ENCODE results near the gene NF2.
"Not testable (repeated sequence)": the region's sequence is repeated elsewhere in the genome, so short reads cannot be mapped to it uniquely, and the experiment has no call there.

NF2 gene

GRCh38 chr22:29566513-29566912 lies 36.9 kb upstream of the NF2 start:
- H3K56ac ChIP-seq (ENCODE audit: low read length); H3K4me2 ChIP-seq (ENCODE audit: low read length); H2AK5ac ChIP-seq (ENCODE audit: low read length); H4K5ac ChIP-seq (ENCODE audit: low read length); H3K4ac ChIP-seq (ENCODE audit: low read depth, low read length); H3K4me1 ChIP-seq (ENCODE audit: control insufficient read depth, low read depth, low read length); H3K23ac ChIP-seq (ENCODE audit: low read length); H3K36me3 ChIP-seq (ENCODE audit: control insufficient read depth, insufficient read depth, low read length); H3K9ac ChIP-seq (ENCODE audit: low read length); H3K4me3 ChIP-seq (ENCODE audit: low read length); H3K18ac ChIP-seq (ENCODE audit: low read length); H2BK120ac ChIP-seq (ENCODE audit: low read depth, low read length); H3K79me2 ChIP-seq (ENCODE audit: control insufficient read depth, insufficient read depth, low read length); H4K8ac ChIP-seq (ENCODE audit: low read depth, low read length); H2BK5ac ChIP-seq (ENCODE audit: low read length); DNase-seq; H3K27ac ChIP-seq (ENCODE audit: low read depth, low read length); H2BK15ac ChIP-seq (replicated peaks; ENCODE audit: low read depth); H3K27me3 ChIP-seq (ENCODE audit: insufficient read depth, low read length, poor library complexity); H3K79me1 ChIP-seq (ENCODE audit: low read length): not testable (repeated sequence)
- WGBS (ENCODE audit: extremely low coverage, insufficient coverage, low lambda C conversion rate) = no CpG with 5 or more reads among the region's 7 CpGs

- Histone ChIP-seq H3K27me3 (ENCODE audit: insufficient read depth, low read length, poor library complexity) (no peaks in the 10 kb centered on the region), H3K4me2 (ENCODE audit: low read length) (no peak overlapping the region), H4K8ac (ENCODE audit: low read depth, low read length) (no peak overlapping the region), H4K5ac (ENCODE audit: low read length) (no peak overlapping the region), H3K23ac (ENCODE audit: low read length) (no peak overlapping the region), H3K9ac (ENCODE audit: low read length) (no peak overlapping the region), H3K36me3 (ENCODE audit: control insufficient read depth, insufficient read depth, low read length) (peaks cover 2% of the 10 kb centered on the region), H3K18ac (ENCODE audit: low read length) (no peak overlapping the region), H3K56ac (ENCODE audit: low read length) (no peak overlapping the region), H3K79me1 (ENCODE audit: low read length) (no peaks in the 10 kb centered on the region), H2BK120ac (ENCODE audit: low read depth, low read length) (no peak overlapping the region), H3K79me2 (ENCODE audit: control insufficient read depth, insufficient read depth, low read length) (no peaks in the 10 kb centered on the region), H2BK15ac (replicated peaks; ENCODE audit: low read depth) (no peak overlapping the region), H3K27ac (ENCODE audit: low read depth, low read length) (no peak overlapping the region), H3K4me1 (ENCODE audit: control insufficient read depth, low read depth, low read length) (no peaks in the 10 kb centered on the region), H2BK5ac (ENCODE audit: low read length) (no peak overlapping the region), H3K4ac (ENCODE audit: low read depth, low read length) (no peak overlapping the region), H3K4me3 (ENCODE audit: low read length) (no peak overlapping the region), H2AK5ac (ENCODE audit: low read length) (no peak overlapping the region)
- WGBS (ENCODE audit: extremely low coverage, insufficient coverage, low lambda C conversion rate) = no CpG with 5 or more reads among the region's 7 CpGs
- no peak for DNase-seq
Observed at GRCh38 chr22:29567338-29567737, 36.1 kb upstream of the NF2 start.

DNA sequence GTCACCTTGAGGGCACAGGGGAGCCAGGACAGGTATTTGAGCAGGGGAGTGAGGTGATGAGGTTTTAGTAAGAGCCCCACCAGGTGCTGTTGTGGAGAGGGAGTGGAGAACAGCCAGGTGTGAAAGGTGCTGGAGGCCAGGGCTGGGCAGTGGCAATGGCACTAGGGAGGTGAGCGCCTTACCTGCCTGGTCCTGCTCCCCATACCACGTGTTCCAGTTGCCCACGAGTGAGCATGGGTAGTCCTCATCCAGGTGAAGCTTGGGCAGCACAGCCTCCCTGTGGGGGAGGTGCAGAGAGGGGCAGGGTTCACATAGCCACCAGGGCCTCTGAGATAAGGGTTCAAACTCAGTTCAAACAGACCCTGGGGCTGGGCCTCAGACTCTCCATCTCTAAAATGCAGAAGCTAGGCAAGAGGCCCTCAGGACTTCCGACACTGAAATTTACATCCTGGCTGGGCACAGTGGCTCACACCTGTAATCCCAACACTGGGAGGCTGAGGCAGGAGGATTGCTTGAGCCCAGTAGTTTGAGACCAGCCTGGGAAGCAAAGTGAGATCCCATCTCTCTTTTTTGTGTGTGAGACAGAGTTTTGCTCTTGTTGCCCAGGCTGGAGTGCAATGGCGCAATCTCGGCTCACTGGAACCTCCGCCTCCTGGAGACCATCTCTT lies 34.3 kb upstream of the NF2 start:
- no peaks in the 10 kb centered on the region for H3K79me2 ChIP-seq (ENCODE audit: control insufficient read depth, insufficient read depth, low read length)
- no peak overlapping the region for H3K4me3 ChIP-seq (ENCODE audit: low read length)
- no peaks in the 10 kb centered on the region for H3K79me1 ChIP-seq (ENCODE audit: low read length)
- no peak overlapping the region for H4K5ac ChIP-seq (ENCODE audit: low read length)
- no peaks in the 10 kb centered on the region for H3K4me1 ChIP-seq (ENCODE audit: control insufficient read depth, low read depth, low read length)
- no peak overlapping the region for H3K4me2 ChIP-seq (ENCODE audit: low read length)
- H3K36me3 ChIP-seq (ENCODE audit: control insufficient read depth, insufficient read depth, low read length) = peaks cover 2% of the 10 kb centered on the region
- no peak overlapping the region for H3K4ac ChIP-seq (ENCODE audit: low read depth, low read length)
- no peak for DNase-seq
- H4K8ac ChIP-seq (ENCODE audit: low read depth, low read length) = no peak overlapping the region
- H2BK5ac ChIP-seq (ENCODE audit: low read length) = no peak overlapping the region
- H3K18ac ChIP-seq (ENCODE audit: low read length) = no peak overlapping the region
- WGBS (ENCODE audit: extremely low coverage, insufficient coverage, low lambda C conversion rate) = no CpG with 5 or more reads among the region's 7 CpGs
- H2BK120ac ChIP-seq (ENCODE audit: low read depth, low read length) = no peak overlapping the region
- no peak overlapping the region for H3K56ac ChIP-seq (ENCODE audit: low read length)
- no peak overlapping the region for H2BK15ac ChIP-seq (replicated peaks; ENCODE audit: low read depth)
- no peaks in the 10 kb centered on the region for H3K27me3 ChIP-seq (ENCODE audit: insufficient read depth, low read length, poor library complexity)
- H3K9ac ChIP-seq (ENCODE audit: low read length) = no peak overlapping the region
- H3K27ac ChIP-seq (ENCODE audit: low read depth, low read length) = no peak overlapping the region
- no peak overlapping the region for H3K23ac ChIP-seq (ENCODE audit: low read length)
- H2AK5ac ChIP-seq (ENCODE audit: low read length) = no peak overlapping the region

GRCh38 chr22:29570456-29570855 lies 33.0 kb upstream of the NF2 start:
- Histone ChIP-seq H3K27me3 (ENCODE audit: insufficient read depth, low read length, poor library complexity) (no peaks in the 10 kb centered on the region), H3K56ac (ENCODE audit: low read length) (no peak overlapping the region), H3K27ac (ENCODE audit: low read depth, low read length) (no peak overlapping the region), H2BK5ac (ENCODE audit: low read length) (no peak overlapping the region), H4K8ac (ENCODE audit: low read depth, low read length) (no peak overlapping the region), H3K23ac (ENCODE audit: low read length) (no peak overlapping the region), H3K79me2 (ENCODE audit: control insufficient read depth, insufficient read depth, low read length) (no peaks in the 10 kb centered on the region), H2AK5ac (ENCODE audit: low read length) (no peak overlapping the region), H2BK120ac (ENCODE audit: low read depth, low read length) (no peak overlapping the region), H2BK15ac (replicated peaks; ENCODE audit: low read depth) (no peak overlapping the region), H4K5ac (ENCODE audit: low read length) (no peak overlapping the region), H3K4me2 (ENCODE audit: low read length) (no peak overlapping the region), H3K79me1 (ENCODE audit: low read length) (no peaks in the 10 kb centered on the region), H3K18ac (ENCODE audit: low read length) (no peak overlapping the region), H3K9ac (ENCODE audit: low read length) (no peak overlapping the region), H3K4me3 (ENCODE audit: low read length) (no peak overlapping the region), H3K4me1 (ENCODE audit: control insufficient read depth, low read depth, low read length) (no peaks in the 10 kb centered on the region), H3K4ac (ENCODE audit: low read depth, low read length) (no peak overlapping the region), H3K36me3 (ENCODE audit: control insufficient read depth, insufficient read depth, low read length) (peaks cover 2% of the 10 kb centered on the region)
- no peak for DNase-seq
- WGBS (ENCODE audit: extremely low coverage, insufficient coverage, low lambda C conversion rate) = no CpG with 5 or more reads among the region's 7 CpGs

DNA sequence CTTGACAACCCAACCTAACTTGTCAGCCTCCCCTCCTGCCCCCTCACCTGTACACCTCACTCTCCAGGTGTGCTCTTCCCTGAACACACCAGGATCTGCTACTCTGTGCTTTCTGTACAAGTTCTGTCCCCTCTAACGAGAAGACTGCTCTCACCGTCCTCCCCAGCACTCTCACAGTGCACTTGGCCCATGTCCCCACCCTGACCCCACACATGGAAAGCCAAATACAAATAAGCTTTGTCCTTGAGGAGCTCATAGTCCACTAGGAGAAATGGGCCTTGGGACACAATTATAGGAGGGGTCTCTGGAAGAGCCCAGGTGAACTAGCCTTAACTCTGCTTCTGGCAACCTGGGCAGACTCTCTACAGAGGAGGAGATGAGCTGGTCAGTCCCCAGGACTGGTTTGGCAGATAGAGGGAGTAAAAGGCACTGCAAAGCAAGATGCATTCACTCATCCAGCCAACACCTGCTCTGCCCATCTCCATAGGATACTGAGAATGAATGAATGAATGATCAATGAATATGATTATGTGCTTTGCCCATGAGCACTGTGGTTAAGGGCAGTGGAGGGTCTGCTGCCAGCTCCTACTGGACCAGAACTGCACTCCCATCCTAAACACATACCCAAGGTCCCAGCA lies 32.4 kb upstream of the NF2 start:
- Histone ChIP-seq H3K36me3 (ENCODE audit: control insufficient read depth, insufficient read depth, low read length) (peaks cover 2% of the 10 kb centered on the region), H4K5ac (ENCODE audit: low read length) (no peak overlapping the region), H3K27me3 (ENCODE audit: insufficient read depth, low read length, poor library complexity) (no peaks in the 10 kb centered on the region), H2BK120ac (ENCODE audit: low read depth, low read length) (no peak overlapping the region), H2AK5ac (ENCODE audit: low read length) (no peak overlapping the region), H3K27ac (ENCODE audit: low read depth, low read length) (no peak overlapping the region), H3K4me2 (ENCODE audit: low read length) (no peak overlapping the region), H2BK5ac (ENCODE audit: low read length) (no peak overlapping the region), H3K23ac (ENCODE audit: low read length) (no peak overlapping the region), H4K8ac (ENCODE audit: low read depth, low read length) (no peak overlapping the region), H3K4me1 (ENCODE audit: control insufficient read depth, low read depth, low read length) (no peaks in the 10 kb centered on the region), H3K9ac (ENCODE audit: low read length) (no peak overlapping the region), H3K4me3 (ENCODE audit: low read length) (no peak overlapping the region), H3K4ac (ENCODE audit: low read depth, low read length) (no peak overlapping the region), H3K18ac (ENCODE audit: low read length) (no peak overlapping the region), H2BK15ac (replicated peaks; ENCODE audit: low read depth) (no peak overlapping the region), H3K56ac (ENCODE audit: low read length) (no peak overlapping the region), H3K79me1 (ENCODE audit: low read length) (no peaks in the 10 kb centered on the region), H3K79me2 (ENCODE audit: control insufficient read depth, insufficient read depth, low read length) (no peaks in the 10 kb centered on the region)
- WGBS (ENCODE audit: extremely low coverage, insufficient coverage, low lambda C conversion rate) = no CpG with 5 or more reads among the region's 2 CpGs
- DNase-seq = no peak
